Left forelimb (tissue), 1 donor: Measurements from ENCODE around the gene ZNF423.
A peak's percentile ranks its signal among the peaks of the same experiment; 100 is the strongest.

Experiments used
- DNase-seq: peaks from one replicate; pipeline ENCODE4 v3.0.0-alpha.2; 2018; ENCODE audit warnings: low spot score

The ZNF423 gene

DNA sequence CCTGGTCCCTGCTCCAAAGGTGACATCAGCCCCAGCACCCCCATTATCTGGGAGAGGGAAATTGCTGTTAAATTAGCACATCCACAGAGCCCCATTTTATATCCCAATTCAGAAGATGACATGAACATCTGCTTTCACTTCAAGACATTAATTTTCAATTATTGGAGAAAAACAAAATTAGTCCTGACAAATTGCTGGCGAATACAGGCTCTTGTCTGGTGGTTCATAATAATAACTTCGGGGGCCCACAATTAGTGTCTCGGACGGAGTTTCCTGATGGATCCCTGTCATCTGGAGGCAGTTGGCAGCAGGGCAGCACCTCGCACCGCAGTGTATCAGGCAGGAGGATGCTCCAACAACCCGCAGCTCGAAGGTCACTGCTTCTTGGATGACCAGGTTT is 7.4 kb downstream of the ZNF423 start:
- no peak for DNase-seq

DNA sequence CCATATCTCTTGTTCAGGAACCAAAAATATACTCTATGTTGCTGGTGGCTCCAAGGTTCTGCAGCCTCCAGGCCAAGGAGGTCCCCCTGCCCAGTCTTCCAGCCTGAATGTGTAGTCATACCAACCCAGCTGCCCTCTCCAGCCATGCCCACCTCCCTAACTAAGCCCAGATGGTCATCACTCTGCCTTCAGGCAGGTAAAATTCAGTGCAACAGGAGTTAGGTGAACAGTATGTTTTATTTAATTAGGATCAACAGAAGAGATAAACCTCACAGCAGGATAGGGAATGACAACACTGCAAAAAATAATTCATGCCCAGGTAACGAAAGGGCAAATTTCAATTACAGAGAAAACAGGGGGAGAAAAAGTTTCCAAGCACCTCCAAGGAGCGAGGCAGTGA is 9.1 kb downstream of the ZNF423 start:
- DNase-seq: no peak

DNA sequence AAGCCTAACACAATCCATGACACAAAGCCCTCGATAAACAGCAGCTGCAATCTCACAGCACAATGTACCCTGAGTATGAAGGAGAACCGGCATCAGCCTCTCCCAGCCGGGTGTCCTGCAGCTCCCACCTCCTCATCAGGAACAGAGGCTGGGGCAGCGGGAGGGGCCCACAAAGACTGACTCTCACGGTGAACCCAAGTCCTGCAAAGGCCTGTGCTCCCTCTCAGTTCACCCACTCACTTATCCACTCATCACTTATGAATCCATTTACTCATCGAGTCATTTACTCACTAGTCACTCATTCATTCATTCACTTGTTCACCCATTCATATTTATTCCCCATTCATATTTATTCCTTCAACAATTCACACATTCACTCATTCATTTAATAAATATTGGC is 11.6 kb downstream of the ZNF423 start:
- DNase-seq: no peak

DNA sequence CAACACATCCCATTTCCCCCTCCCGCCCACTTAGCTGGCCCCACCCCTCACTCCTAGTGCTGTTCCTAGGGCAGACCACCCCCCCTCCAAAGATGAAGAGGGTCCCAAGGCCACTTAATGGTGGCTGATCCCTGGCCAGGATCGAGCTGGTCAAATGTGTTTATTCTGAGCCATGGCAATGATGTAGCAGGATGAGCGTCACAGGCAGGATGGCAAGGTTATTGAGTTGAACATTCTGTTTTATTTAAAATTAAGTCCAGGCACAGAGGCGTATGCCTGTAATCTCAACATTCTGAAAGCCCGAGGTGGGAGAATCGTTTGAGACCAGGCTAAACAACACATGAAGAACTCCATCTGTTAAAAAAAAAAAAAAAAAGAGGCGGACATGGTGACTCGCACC is 12.2 kb downstream of the ZNF423 start:
- no peak for DNase-seq

DNA sequence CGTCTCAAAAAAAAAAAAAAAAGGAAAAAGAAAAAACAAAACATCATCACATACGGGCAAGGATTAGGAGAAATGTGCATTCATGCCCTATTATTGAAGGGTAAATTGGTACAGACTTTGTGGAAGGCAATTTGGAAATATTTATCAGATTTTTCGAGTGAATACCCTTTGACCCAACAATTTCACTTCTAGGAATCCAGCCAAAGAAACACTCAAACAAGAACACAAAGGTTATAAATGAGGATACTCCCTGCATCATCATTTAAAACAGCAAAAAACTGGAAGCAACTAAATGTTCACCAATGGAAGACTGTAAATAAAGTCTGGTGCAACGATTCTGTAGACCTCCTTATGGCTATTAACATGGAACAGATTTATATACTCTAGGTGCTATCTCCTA is 12.9 kb downstream of the ZNF423 start:
- no peak for DNase-seq

DNA sequence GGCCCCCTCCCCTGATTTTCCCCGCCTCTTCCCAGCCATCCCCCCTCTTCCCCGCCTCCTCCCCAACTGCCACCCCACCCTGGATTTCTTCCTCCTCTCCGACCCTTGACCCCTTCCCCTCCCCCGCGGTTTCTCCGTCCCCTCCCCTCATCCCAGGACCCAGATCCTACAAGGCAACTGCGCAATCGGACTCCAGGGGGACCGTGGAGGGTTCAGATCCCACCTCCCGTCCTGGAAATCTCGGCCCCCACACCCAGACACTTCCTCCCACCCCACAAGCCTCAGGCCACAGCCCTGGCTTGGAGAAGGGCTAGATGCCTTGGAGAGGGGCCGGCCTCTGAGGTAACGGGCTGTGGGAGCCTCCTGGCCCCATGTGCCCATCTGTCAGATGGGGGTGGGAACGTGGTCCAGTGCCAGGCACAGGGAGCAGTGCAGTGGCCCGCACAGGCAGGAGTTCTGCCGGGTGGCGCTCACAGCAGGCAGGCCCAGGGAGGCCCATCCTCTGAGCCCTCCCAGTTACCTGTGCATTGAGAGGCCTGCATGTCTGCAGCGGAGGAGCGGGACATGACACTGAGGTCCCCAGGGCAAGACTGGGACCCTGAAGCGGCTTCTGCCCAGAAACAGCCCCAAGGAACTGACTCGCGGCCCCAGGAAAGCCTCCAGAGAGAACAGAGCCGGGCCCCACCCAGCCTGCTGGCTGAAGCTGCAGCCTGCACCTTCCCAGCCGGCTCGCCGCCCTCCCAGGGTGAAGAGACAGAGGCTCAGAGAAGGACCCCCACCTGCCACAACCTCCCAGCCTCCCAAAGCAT is 16.7 kb downstream of the ZNF423 start:
- no peak for DNase-seq

DNA sequence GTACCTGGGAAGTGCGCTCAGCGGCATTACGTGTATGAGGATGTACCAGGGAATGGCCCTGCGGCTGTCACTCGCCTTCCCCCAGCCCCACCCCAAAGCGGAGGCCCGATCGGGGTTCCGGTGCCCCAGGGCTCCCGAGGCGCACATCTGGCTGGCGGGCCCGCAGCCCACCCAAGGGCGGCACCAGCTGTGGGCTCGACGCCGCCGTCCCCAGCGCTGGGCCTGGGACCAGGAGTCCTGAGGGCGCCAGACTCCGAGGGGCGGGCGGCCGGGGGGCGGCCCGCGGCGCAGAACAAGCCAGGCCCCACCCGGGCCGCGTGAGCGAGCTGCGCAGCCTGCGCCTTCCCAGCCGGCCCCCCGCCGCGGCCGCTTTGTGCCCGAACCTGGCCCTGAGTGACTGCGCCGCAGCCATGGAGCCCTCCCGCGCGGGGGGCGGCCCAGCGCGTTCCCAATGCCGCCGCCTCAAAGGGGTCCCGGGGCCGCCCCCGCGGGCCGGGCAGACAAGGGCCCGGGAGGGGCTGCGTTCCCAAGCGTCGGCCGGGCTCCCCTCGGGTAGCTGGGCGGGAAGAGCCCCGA is 17.4 kb downstream of the ZNF423 start:
- no peak for DNase-seq

DNA sequence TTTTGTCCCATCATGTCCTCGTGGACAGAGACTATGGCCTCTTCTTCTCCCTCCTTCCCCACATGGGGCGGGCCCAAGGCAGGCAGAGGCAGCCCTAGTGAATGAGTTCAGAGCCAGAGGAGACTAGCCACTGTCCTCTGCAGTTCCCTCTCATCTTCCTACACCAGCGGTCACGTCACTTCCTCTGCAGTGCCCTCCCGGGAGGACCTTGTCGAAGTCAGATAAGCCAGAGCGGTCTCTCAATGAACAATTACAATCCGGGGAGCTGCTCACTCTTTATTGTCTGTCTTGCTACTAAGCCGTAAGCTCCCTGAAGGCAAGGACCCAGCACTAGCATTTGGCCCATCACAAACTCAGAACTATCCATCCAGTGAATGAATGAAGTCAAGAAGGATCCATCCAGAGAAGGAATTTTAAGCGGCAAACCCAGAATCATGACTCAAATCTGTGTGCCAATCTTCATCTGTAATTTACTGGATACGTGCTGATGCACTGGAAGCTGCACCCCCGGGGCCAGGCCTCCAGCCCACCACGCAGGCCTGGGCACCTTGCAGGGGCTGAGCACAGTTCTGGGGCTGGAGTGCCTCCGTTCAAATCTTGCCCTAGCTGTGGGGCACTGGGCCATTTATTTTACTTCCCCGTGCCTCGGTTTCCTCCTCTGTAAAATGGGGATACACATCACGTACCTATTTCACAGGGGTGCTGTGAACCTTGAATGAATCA is 18.1 kb downstream of the ZNF423 start:
- DNase-seq: no peak

DNA sequence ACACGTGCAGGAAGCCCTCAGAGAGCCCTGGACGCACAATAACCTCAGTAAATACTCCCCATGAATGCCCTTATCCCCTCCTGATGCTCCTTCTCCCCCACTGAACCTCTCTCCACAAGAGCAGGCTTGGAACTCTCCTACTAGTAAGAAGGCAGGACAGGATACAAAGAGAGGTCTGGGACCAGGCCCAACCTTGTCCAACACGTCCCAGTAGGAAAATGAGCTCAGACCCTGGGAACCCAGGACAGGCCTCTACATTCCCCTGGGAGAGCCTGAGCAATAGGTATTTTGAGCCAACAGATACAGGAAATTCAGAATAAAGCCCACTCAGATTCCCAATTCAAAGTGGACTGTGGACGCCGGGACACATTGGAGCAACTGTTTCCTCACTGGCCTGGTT is 19.2 kb downstream of the ZNF423 start:
- DNase-seq: no peak

DNA sequence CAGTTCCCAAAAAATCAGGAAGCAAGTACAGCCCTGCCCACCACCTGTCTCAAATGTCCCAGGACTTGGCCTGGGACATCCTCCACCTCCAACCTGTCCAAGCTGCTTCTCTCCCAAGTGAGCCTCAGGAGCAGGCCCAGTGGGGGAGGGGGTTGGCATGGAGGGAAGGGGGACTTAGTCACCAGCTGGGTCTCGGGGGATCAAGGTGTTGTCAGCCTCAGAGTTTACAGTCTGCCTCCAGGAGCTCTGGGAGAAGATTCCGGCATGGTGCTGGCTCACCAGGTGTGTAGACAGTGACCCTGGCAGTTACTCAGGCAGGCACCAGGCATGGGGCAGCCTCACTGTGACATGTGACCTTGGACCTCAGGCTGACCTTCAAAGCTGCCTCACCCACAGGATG is 19.7 kb downstream of the ZNF423 start:
- no peak for DNase-seq

DNA sequence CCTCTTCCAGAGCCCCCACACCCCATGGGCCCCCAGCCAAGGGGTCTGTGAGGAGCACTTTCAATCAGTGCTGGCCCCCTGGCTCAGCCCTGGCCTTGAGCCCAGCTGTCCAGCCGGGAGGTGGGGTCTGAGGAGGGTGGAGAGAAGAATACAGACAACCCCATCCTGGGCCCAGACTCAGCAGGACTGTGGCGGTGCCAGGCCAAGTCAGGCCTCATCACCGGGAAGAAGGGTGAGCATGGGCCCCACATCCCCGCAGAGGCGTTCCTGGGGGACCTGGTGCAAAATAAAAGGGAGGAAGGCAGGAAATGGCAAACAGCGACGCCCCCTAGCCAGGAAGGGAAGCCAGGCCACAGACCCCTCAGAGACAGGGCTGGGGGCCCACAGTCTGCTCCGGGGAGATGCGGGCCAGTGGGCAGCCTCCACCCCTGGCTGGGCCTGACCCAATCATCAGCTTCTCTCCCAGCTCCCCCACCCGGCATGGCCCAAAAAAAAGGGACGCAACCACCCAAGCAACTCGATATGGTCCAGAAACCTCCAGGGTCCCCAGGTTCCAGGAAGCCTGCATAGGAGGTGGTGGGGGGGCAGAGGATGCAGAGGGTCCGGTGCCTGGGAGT is 20.6 kb downstream of the ZNF423 start:
- DNase-seq: no peak

DNA sequence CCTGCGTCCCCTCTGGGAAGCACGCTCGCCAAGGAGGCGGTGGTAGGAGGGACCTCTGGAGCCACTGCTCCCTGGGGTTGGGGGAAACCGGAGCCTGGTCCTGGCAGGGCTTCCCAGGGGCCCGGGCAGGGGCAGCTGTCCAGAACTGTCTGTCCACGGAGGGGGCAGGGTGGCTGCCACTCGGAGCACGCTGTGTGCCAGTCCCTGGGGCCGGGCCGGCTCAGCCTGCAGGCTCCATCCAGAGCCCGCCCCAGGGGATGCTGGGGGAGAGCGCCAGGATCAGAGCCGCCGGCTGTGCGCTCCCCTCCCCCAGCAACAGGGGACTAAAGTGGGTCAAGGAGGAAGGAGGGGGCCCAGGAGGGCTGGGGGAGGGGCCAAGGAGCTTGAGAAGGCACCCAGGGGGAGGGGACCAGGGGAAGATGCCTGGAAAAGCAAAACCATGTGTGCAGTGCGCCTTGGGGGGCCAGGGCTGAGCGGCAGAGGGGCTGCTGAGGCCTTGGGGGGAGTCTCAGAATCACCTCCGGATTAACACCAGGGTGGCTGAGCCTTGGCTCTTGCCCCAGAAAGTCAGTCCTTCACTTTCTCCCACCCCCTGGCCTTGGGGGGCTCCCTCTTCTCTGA is 21.3 kb downstream of the ZNF423 start:
- peak; percentile 78 for DNase-seq

DNA sequence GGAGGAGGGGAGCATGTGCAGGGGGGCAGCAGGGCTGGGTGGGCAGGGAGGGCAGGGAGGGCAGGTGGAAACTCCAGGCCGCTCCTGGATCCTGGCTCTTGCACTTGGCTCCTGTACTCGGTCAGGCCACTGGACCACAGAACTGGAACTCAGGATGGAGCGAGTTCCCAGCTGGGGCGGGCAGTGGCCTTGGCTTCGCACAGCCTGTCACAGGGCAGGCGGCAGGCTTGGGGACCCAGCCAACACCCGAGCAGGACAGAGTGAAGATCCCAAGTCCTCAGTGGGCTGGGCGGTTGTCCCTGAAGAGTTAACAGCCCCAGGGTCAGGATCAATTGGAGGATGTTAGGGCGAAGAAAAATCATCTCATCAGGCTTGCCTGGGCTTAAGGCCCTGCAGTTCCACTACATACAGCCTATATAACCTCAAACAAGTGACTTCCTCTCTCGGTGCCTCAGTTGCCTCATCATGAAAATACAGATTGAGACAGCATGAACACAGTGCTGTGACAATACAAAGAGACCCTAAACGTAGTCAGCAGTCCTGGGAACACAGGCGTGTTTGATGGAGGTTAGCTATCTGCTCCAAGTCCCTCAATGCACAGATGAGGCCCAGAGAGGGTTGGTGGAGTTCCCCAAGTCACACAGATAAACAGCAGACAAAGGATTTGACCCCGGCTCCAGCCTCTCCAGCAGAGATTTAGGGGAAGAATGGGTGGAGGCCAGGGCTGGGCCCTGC is 21.9 kb downstream of the ZNF423 start:
- no peak for DNase-seq

DNA sequence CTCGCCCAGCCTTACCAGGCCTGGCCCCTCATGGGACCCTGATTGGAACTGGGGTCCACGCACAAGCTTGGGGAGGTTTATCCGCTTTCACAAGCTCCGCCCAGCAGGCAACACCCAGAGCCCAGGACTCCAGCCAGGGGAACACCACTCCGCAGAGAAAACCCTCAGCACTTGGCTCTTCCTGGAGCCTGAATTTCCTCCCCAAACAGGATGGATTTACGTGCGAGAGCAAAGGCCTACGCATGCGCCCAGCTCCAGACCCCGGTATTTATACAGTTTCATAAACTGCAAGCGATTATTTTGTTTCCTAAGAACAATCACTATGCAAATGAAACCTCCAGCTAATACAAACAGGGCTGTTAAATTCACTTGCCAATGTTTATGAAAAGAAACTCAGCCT is 22.8 kb downstream of the ZNF423 start:
- DNase-seq: no peak

DNA sequence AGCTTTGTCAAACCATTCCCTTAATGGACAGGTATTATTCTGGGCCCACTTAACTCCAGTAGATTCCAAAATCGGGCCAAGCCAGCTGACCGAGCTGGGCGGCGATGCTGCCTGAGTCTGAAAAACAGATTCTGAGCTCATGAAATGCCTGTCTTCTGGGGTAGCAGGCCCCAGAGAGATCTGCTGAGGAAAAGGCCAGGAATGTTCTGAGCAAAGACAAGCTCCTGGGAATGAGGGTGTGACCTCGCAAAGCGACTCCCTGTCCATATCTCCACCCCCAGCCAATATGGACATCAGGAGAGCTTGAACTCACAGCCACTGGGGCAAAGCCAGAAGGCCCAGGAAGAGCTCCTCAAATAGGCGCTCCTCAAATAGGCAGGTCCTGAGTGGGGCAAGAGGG is 23.7 kb downstream of the ZNF423 start:
- no peak for DNase-seq

DNA sequence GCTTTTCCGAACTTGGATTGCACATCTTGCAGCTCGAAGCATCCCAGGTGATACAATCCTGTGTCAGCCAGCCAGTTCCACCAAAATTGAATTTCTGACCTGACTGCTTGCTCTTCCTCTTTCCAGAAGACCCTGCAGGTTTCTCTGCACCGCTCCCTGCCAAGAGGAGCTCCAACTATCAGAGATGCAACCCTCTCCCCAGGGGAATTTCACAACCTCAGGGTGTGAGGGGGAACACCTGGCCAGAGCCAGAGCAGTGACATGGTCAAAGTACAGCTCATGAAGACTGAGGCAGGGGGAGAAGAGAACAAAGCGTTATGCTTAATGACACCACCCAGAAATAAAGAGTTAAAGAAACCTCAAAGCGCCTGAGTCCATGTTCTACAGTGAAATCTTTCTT is 25.0 kb downstream of the ZNF423 start:
- DNase-seq: no peak

DNA sequence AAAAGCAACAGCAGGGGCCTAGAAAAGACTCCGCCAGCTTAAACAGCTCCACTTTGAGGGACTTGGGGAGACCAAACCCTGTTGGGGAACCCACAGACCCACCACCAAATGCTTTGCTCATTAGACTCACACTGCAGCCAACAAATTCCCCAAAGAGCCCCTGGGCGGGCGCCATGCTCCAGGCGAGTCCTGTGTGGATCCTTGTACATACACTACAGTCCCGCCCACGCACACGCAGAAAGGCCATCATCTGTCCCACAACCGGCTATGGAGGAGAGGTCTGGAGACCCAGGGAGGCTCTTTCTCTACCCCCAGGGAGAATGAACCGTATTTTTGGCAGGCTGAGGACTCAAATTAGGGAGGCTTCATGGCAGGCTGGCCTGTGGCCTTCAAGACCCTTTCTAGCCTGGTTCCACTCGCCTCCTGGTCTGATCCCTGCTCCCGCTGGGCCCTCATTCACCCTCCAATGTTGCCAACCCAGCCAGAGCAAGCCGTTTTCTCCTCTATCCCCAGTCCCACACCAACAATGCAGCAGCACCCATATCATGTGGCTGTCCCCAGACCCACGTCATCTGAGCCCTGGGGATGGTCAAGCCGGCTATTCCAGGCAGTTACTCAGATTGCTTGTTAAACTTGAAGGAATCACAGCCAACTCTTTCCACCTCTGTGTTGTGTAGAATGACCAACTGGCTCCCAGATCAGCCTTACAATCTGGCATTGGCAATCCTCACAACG is 27.2 kb downstream of the ZNF423 start:
- DNase-seq: no peak

DNA sequence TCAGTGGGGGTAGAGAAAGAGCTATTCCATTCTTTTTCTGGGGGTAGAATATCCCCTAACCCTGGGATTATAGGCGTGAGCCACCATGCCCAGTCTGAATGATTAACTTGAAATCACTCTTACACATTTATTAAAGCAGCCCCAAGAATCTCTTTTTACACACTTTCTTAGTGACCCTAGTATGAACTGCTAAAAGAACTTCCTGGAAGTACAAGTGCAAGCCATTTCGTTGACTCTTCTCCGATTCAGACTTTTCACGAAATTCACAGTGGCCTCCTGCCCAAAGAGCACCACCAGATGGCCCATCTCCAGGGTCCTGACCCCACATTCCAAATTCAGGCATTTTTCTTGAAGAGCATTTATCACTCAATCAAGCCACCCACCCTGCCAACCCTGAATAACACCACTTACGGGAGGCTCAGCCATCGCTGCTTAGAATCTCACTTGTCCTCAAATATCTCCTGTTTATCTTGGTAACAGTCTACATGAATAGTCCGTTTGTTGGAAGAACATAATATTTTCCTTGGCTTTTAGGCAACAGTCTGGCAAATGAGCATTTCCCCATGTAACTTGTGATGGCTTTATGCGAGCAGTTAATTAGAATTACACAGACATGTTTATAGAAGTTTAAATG is 28.0 kb downstream of the ZNF423 start:
- DNase-seq: no peak

DNA sequence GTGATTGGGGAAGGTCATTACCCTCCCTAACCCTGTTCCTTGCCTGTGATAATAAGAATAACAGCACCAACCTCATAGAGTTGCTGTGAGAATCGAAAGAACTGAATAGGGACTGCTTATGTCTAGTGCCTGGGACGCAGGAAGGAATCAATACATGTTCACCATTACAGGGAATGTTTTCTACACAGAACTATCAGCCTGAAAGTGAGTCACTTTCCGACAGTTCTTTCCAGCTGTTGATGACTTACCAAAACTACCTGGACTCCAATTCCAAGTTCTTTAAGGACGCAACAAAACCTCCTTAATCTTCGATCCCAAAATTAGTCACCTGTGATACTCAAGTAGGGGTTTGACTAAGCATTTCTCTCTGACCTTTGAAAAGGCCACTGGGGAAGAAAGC is 29.4 kb downstream of the ZNF423 start:
- no peak for DNase-seq

DNA sequence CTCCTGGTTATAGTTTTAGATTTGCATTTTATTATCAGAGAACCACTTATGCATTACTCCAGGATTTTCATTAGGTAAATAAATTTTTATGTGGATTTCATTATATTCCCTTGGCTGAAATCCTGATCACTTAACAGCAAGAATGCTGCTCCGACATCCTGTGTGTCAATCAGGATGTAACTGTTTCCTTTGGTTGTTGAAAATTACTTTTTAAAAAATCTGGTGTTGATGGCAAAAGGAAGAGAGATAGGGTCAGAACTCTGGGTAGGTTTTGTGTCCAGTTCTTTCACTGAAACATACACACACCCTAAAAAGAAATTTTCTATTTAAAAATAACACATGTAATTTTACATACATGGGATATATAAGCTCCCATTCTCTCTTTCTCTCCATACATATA is 30.9 kb downstream of the ZNF423 start:
- DNase-seq: no peak

DNA sequence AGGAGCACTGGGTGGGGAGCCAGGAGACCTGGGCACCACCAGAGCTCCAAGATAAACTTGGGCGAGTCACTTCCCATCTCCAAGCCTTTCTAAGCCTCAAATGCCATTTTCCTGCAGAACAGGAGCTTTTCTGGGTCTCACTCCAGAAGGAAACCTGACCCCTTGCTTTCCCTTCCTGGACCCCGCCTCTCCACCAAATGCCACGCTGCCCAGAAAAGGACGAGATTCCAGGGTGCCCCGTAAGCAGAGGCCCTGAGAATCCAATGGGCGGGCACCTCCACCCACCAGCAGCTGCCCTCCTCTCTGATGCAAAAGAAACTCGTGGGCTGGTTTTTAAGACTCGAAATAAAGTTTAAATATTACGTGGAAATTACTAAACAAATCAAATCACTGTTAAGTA is 31.3 kb downstream of the ZNF423 start:
- DNase-seq: no peak
